ENCODE results near the gene SEL1L2. TPM values are rescaled to one million over a fixed set of nuclear protein-coding genes. Genes with fewer than 3 reads are reported as not detected.

The SEL1L2 gene
- total RNA-seq, 1 experiment from 2014 or later = not detected

GRCh38 chr20:13825465-13825864 is 164.9 kb downstream of the SEL1L2 start:
- POLR2A ChIA-PET = interaction anchor here (0.7 kb wide), 1 partner anchor 254 kb away, joined by 3 read pairs; no protein-coding TSS in a partner anchor
- H3K27ac Mint-ChIP-seq = no peak overlapping the region
- no peak overlapping the region for H3K4me3 Mint-ChIP-seq
- no peak for ATAC-seq
- H3K36me3 Mint-ChIP-seq = no peaks in the 10 kb centered on the region
- TF ChIP-seq ATF6 (CRISPR knock-in tag; IDR thresholded peaks at IDR 0.05) (no peak), AFF4 (CRISPR knock-in tag; IDR thresholded peaks at IDR 0.05; ENCODE audit: borderline replicate concordance) (no peak), SMAD3 (CRISPR knock-in tag; IDR thresholded peaks at IDR 0.05; ENCODE audit: borderline replicate concordance) (no peak), OVOL2 (CRISPR knock-in tag; IDR thresholded peaks at IDR 0.05; ENCODE audit: borderline replicate concordance) (no peak), ZBTB21 (CRISPR knock-in tag; IDR thresholded peaks at IDR 0.05; ENCODE audit: borderline replicate concordance) (no peak), RELA (CRISPR knock-in tag; IDR thresholded peaks at IDR 0.05; ENCODE audit: borderline replicate concordance) (no peak), MYBL2 (CRISPR knock-in tag; IDR thresholded peaks at IDR 0.05) (no peak), ZNF232 (CRISPR knock-in tag; IDR thresholded peaks at IDR 0.05) (no peak), GRHL2 (CRISPR knock-in tag; IDR thresholded peaks at IDR 0.05; ENCODE audit: insufficient replicate concordance, severe bottlenecking) (no peak), GTF2I (CRISPR knock-in tag; conservative IDR thresholded peaks at IDR 0.05) (no peak), MAX (CRISPR knock-in tag; IDR thresholded peaks at IDR 0.05) (no peak), NR2C2 (CRISPR knock-in tag; IDR thresholded peaks at IDR 0.05) (no peak), ERG (CRISPR knock-in tag; IDR thresholded peaks at IDR 0.05) (no peak), NFYB (CRISPR knock-in tag; conservative IDR thresholded peaks at IDR 0.05; ENCODE audit: low read depth) (no peak), PREB (CRISPR knock-in tag; IDR thresholded peaks at IDR 0.05; ENCODE audit: borderline replicate concordance) (no peak)
- H3K9me3 Mint-ChIP-seq = no peaks in the 10 kb centered on the region
- CTCF ChIA-PET = interaction anchor here (1.9 kb wide), 1 partner anchor 37 kb away, joined by 4 read pairs; no protein-coding TSS in a partner anchor
- H3K27me3 Mint-ChIP-seq (ENCODE audit: low read depth) = no peaks in the 10 kb centered on the region
- no peak for DNase-seq (ENCODE audit: low spot score)
- H3K4me1 Mint-ChIP-seq = peaks cover 5% of the 10 kb centered on the region

GRCh38 chr20:13824459-13824858 is 166.0 kb downstream of the SEL1L2 start:
- Mint-ChIP-seq H3K9me3 (no peaks in the 10 kb centered on the region), H3K36me3 (no peaks in the 10 kb centered on the region), H3K27ac (no peak overlapping the region), H3K4me3 (no peak overlapping the region), H3K4me1 (peaks cover 5% of the 10 kb centered on the region), H3K27me3 (ENCODE audit: low read depth) (no peaks in the 10 kb centered on the region)
- POLR2A ChIA-PET = no interaction called here
- ATAC-seq (no peak), DNase-seq (ENCODE audit: low spot score) (no peak)
- CTCF ChIA-PET = no interaction called here
- TF ChIP-seq E2F1 (CRISPR knock-in tag; IDR thresholded peaks at IDR 0.05) (no peak), GABPB1 (CRISPR knock-in tag; IDR thresholded peaks at IDR 0.05) (no peak), TEAD4 (CRISPR knock-in tag; IDR thresholded peaks at IDR 0.05) (no peak), CREM (CRISPR knock-in tag; IDR thresholded peaks at IDR 0.05) (no peak), JUN (CRISPR knock-in tag; IDR thresholded peaks at IDR 0.05) (no peak), ZNF396 (CRISPR knock-in tag; IDR thresholded peaks at IDR 0.05; ENCODE audit: borderline replicate concordance) (no peak), SMAD4 (CRISPR knock-in tag; IDR thresholded peaks at IDR 0.05) (no peak), E2F5 (CRISPR knock-in tag; IDR thresholded peaks at IDR 0.05) (no peak)

All from WTC11 (cell line).